DOHH2 (cell line): ENCODE data around the gene CHI3L1.

Experiments used
- H3F3A ChIP-seq: fragments of 200-600 bp; sonication (generic), shearing (Covaris generic); 2 replicates; pipeline ENCODE4 v1.6.0; 2016; ENCODE audit warnings: antibody characterized with exemption, mild to moderate bottlenecking; ENCODE audit not compliant: control insufficient read depth, insufficient read depth
- H3K27ac ChIP-seq: fragments of 200-600 bp; sonication (generic); 2 replicates; pipeline ENCODE4 v1.5.1; 2014; ENCODE audit warnings: low read depth, mild to moderate bottlenecking, low read length, moderate library complexity
- H3K27me3 ChIP-seq: fragments of 200-600 bp; sonication (generic); 2 replicates; pipeline ENCODE4 v1.6.1; 2014; ENCODE audit warnings: mild to moderate bottlenecking, low read length, mixed read lengths; ENCODE audit not compliant: control insufficient read depth
- H3K36me3 ChIP-seq: fragments of 200-600 bp; sonication (generic); 2 replicates; pipeline ENCODE4 v1.6.1; 2014; ENCODE audit warnings: mild to moderate bottlenecking, low read length, moderate library complexity, mixed read lengths; ENCODE audit not compliant: control insufficient read depth
- H3K4me1 ChIP-seq: fragments of 200-600 bp; sonication (generic); 2 replicates; pipeline ENCODE4 v1.6.1; 2014; ENCODE audit warnings: mild to moderate bottlenecking, low read length, mixed read lengths; ENCODE audit not compliant: control insufficient read depth
- H3K4me2 ChIP-seq: fragments of 200-600 bp; sonication (generic); 2 replicates; pipeline ENCODE4 v1.6.0; 2014; ENCODE audit warnings: mild to moderate bottlenecking, low read length, moderate library complexity
- H3K4me3 ChIP-seq: fragments of 200-600 bp; sonication (generic); 2 replicates; pipeline ENCODE4 v1.5.1; 2014; ENCODE audit warnings: mild to moderate bottlenecking, low read length, mixed read lengths
- H3K79me2 ChIP-seq: fragments of 200-600 bp; sonication (generic); 2 replicates; pipeline ENCODE4 v1.6.1; 2014; ENCODE audit warnings: mild to moderate bottlenecking, low read length, mixed read lengths; ENCODE audit not compliant: control insufficient read depth
- H3K9me2 ChIP-seq: fragments of 200-600 bp; sonication (generic); replicated peaks from 2 replicates; pipeline ENCODE4 v1.6.1; 2014; ENCODE audit warnings: mild to moderate bottlenecking, low read length, mixed read lengths; ENCODE audit not compliant: control insufficient read depth
- H3K9me3 ChIP-seq: fragments of 200-600 bp; sonication (generic); 2 replicates; pipeline ENCODE4 v1.6.1; 2014; ENCODE audit warnings: antibody characterized with exemption, low read length, mixed read lengths; ENCODE audit not compliant: control insufficient read depth, insufficient read depth
- H4K20me1 ChIP-seq: fragments of 200-600 bp; sonication (generic); 2 replicates; pipeline ENCODE4 v1.6.0; 2014; ENCODE audit warnings: low read depth, mild to moderate bottlenecking, antibody characterized with exemption, low read length, moderate library complexity; ENCODE audit not compliant: control insufficient read depth, insufficient read depth
- CTCF ChIP-seq: fragments of 200-600 bp; sonication (generic); IDR thresholded peaks from one replicate; pipeline ENCODE4 v1.5.1; 2014; ENCODE audit warnings: antibody characterized with exemption, mild to moderate bottlenecking, low read depth, low read length; ENCODE audit not compliant: poor library complexity, severe bottlenecking
- EZH2phosphoT487 ChIP-seq: fragments of 200-600 bp; sonication (generic); IDR thresholded peaks from 2 replicates; pipeline ENCODE4 v1.6.1; 2017; ENCODE audit warnings: borderline replicate concordance, mild to moderate bottlenecking, antibody characterized with exemption, low read length, moderate library complexity, mixed read lengths

CHI3L1 gene

GRCh38 chr1:203182387-203182953 lies 4.0 kb downstream of the CHI3L1 start:
- Histone ChIP-seq H3K4me3 (no peak overlapping the region), H4K20me1 (no peaks in the 10 kb centered on the region), H3K4me2 (no peak overlapping the region), H3K27me3 (peaks cover 5% of the 10 kb centered on the region), H3K79me2 (no peaks in the 10 kb centered on the region), H3K27ac (no peak overlapping the region), H3K9me2 (no peaks in the 10 kb centered on the region), H3F3A (no peaks in the 10 kb centered on the region), H3K36me3 (no peaks in the 10 kb centered on the region), H3K4me1 (no peaks in the 10 kb centered on the region), H3K9me3 (no peaks in the 10 kb centered on the region)
- TF ChIP-seq EZH2phosphoT487 (no peak), CTCF (no peak)

GRCh38 chr1:203181586-203182386 lies 4.7 kb downstream of the CHI3L1 start:
- H3K4me1 ChIP-seq, result no peaks in the 10 kb centered on the region
- no peaks in the 10 kb centered on the region for H4K20me1 ChIP-seq
- H3K79me2 ChIP-seq, result no peaks in the 10 kb centered on the region
- H3K9me2 ChIP-seq, result no peaks in the 10 kb centered on the region
- no peak overlapping the region for H3K4me3 ChIP-seq
- TF ChIP-seq EZH2phosphoT487, result no peak
- no peak for TF ChIP-seq CTCF
- H3K27ac ChIP-seq, result no peak overlapping the region
- H3K36me3 ChIP-seq, result no peaks in the 10 kb centered on the region
- H3F3A ChIP-seq, result no peaks in the 10 kb centered on the region
- H3K9me3 ChIP-seq, result no peaks in the 10 kb centered on the region
- no peak overlapping the region for H3K4me2 ChIP-seq
- peaks cover 3% of the 10 kb centered on the region; the same call in 1 of the 2 replicates for H3K27me3 ChIP-seq

- no peaks in the 10 kb centered on the region for H3K79me2 ChIP-seq
- H3K27ac ChIP-seq, result no peak overlapping the region
- no peaks in the 10 kb centered on the region for H4K20me1 ChIP-seq
- H3K4me3 ChIP-seq, result no peak overlapping the region
- no peaks in the 10 kb centered on the region for H3K9me3 ChIP-seq
- H3K27me3 ChIP-seq, result peaks cover 3% of the 10 kb centered on the region; the same call in 1 of the 2 replicates
- no peaks in the 10 kb centered on the region for H3K9me2 ChIP-seq
- H3K4me1 ChIP-seq, result peaks cover 6% of the 10 kb centered on the region
- no peak overlapping the region for H3K4me2 ChIP-seq
- no peaks in the 10 kb centered on the region for H3F3A ChIP-seq
- TF ChIP-seq EZH2phosphoT487, result no peak
- no peak for TF ChIP-seq CTCF
- H3K36me3 ChIP-seq, result no peaks in the 10 kb centered on the region
Observed at GRCh38 chr1:203180611-203181330, 5.7 kb downstream of the CHI3L1 start.
